T47D (cell line): Measurements from ENCODE around the gene C1orf56.
A peak's percentile ranks its signal among the peaks of the same experiment; 100 is the strongest.

ENCODE experiments used
- DNase-seq, 2 experiments: peaks; one replicate each; pipeline versions ENCODE4 v3.0.0 to v3.0.0-alpha.2; 2011 to 2012; ENCODE audit warnings: low read depth in 1 of 2, low spot score in 1 of 2
- JUND ChIP-seq: IDR thresholded peaks from 2 replicates; pipeline ENCODE4 v1.6.1; 2012; ENCODE audit warnings: low read depth
- in situ Hi-C: cut with HindIII; loops from 2 replicates; pipeline ENCODE4 v1.10.0; 2016; ENCODE audit warnings: low sequenced_read_pairs, low pct_unique_long_range_greater_than_20kb

C1orf56 gene

DNA sequence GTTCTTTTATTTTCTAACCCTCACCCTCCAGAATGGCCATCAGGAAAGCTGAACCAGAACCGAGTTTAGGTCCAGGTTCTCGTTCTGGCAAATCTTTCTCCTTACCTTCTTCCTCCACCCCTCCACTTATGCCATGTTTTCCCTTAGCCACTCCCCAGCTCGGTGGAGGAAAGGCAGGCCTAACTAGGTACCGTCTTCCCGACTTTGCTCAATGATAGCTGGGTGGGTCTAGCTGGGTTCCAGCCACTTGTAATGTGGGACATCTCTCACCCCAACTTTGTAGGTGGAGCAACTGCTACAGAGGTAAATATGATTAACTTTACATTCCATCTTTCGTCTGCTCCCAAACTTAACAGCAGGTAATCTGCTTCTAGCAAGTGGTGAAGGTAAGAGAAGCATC, 10.5 kb upstream of the C1orf56 start:
- in situ Hi-C loops, result no loop called here
- peak; percentile 51 to 62 for DNase-seq

DNA sequence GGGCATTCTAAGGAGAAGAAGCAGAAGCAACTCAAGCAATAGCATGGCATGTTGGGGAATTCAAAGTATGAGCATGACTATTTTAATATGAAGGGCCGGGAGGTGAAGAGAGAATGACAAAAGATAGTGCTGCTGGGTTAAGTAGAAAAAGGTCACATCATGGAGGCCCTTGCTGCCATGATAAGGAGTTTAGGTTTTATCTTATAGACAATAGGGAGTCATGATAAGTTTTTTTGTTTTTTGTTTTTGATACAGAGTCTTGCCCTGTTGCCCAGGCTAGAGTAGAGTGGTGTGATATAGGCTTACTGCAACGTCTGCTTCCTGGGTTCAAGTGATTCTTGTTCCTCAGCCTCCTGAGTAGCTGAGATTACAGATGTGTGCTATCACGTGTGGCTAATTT, 8.0 kb upstream of the C1orf56 start:
- no peak for TF ChIP-seq JUND
- no peak for DNase-seq
- in situ Hi-C loops, result no loop called here

More for the DNA sequence above, 10.5 kb upstream of the C1orf56 start:
- no peak for TF ChIP-seq JUND

DNA sequence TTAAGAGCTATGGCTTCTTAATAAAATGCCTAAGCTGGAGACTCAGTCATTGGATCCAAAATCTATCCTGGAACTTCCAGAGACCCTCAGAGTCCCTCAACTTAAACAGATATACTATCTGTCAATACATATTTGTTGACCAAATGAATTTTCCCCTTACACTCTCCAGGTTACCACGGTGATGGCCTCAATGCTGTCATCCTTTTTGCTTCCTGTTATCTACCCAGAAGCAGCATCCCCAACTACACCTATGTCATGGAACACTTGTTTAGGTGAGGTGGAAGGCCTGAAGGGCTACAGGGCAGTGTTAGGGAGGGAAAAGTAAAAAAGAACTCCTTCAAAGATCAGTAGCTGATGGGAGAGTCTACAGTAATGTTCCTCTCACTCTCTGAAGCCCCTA, 4.4 kb upstream of the C1orf56 start:
- TF ChIP-seq JUND, result no peak
- in situ Hi-C loops, result no loop called here
- DNase-seq, result no peak

DNA sequence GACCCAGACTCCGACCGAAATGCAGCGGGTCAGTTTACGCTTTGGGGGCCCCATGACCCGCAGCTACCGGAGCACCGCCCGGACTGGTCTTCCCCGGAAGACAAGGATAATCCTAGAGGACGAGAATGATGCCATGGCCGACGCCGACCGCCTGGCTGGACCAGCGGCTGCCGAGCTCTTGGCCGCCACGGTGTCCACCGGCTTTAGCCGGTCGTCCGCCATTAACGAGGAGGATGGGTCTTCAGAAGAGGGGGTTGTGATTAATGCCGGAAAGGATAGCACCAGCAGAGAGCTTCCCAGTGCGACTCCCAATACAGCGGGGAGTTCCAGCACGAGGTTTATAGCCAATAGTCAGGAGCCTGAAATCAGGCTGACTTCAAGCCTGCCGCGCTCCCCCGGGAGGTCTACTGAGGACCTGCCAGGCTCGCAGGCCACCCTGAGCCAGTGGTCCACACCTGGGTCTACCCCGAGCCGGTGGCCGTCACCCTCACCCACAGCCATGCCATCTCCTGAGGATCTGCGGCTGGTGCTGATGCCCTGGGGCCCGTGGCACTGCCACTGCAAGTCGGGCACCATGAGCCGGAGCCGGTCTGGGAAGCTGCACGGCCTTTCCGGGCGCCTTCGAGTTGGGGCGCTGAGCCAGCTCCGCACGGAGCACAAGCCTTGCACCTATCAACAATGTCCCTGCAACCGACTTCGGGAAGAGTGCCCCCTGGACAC, 534 bp downstream of the C1orf56 start:
- in situ Hi-C loops, result no loop called here
- peak; percentile 76 to 82 for DNase-seq
- TF ChIP-seq JUND, result no peak

DNA sequence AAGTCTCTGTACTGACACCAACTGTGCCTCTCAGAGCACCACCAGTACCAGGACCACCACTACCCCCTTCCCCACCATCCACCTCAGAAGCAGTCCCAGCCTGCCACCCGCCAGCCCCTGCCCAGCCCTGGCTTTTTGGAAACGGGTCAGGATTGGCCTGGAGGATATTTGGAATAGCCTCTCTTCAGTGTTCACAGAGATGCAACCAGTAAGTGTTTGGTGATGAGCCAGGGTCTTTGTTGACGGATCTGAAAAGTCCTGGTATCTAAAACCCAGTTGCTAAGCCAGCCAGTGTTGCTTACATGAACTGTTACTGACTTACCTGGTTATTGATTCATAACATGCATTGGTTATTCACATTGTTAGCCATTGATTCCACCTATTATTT, 1.1 kb downstream of the C1orf56 start:
- in situ Hi-C loops, result no loop called here
- TF ChIP-seq JUND, result no peak
- DNase-seq, result no peak

DNA sequence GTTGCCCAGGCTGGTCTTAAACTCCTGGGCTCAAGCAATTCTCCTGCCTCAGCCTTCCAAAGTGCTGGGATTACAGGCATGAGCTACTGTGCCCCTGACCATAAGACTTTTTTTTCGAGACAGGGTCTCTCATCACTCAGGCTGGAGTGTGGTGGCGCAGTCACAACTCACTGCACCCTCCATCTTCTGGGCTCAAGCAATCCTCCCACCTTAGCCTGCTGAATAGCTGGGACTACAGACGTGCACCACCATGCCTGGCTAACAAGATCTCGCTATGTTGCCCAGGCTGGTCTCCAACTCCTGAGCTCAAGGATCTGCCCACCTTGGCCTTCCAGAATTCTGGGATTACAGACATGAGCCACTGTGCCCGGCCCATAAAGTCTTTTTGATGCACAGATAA, 1.9 kb downstream of the C1orf56 start:
- DNase-seq, result no peak
- in situ Hi-C loops, result no loop called here
- no peak; the same call in 1 of the 2 replicates for TF ChIP-seq JUND

DNA sequence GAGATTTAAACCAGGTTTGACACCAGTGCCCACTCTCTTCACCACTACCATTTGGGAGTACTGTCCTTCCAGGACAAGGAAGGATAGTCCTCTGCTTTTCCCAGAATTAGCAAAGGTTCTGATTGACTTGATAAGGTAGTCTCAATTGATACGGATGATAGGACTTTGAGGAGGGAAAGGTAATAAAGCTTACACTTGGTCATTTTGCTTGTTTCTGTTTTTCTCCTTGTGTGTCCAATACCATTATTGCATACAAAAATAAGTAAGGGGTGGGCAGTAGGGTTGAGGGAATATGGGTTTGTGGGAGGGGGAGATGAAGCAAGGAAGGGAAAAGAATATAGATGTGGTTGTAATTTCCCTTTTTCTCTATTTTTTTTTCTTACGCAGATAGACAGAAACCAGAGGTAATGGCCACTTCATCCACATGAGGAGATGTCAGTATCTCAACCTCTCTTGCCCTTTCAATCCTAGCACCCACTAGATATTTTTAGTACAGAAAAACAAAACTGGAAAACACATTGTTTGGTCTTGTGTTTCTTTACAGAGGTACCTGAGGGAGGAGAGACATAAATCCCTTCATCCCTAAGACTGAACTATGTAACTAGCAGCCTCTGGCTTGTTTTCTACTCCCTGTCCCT, 2.6 kb downstream of the C1orf56 start:
- in situ Hi-C loops, result no loop called here
- DNase-seq, result no peak

DNA sequence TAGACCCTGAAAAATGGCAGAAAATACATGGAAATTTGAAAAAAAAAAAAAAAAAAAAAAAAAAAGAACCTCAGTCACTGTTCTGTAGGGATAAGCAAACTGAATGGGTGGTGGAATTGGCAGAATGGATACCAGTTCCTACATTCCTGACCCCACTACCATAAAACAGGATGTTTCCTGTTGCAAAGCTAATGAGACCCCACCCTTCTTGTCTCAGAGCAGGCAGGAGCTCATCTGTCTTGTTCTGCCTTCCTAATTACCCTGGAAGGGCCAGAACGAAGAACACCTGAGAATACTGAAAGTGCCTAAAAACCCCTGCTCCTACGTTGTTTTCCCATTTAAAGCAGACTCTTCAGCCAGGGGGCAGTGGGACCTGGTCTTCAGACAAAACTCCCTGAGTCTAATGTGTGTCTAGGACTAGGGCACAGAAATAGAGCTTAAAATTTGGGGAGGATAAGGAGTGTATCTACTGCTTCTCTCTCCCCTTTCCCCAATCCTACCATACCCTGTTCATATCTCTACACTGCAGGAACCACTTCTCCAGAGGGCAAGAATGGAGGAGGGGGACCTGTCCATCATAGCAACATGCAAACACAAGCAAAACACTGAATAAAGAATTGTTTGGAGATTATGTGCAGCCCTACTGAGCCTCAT, 3.9 kb downstream of the C1orf56 start:
- in situ Hi-C loops, result no loop called here
- TF ChIP-seq JUND, result no peak

More for the DNA sequence above, 2.6 kb downstream of the C1orf56 start:
- TF ChIP-seq JUND, result no peak; the same call in 1 of the 2 replicates

DNA sequence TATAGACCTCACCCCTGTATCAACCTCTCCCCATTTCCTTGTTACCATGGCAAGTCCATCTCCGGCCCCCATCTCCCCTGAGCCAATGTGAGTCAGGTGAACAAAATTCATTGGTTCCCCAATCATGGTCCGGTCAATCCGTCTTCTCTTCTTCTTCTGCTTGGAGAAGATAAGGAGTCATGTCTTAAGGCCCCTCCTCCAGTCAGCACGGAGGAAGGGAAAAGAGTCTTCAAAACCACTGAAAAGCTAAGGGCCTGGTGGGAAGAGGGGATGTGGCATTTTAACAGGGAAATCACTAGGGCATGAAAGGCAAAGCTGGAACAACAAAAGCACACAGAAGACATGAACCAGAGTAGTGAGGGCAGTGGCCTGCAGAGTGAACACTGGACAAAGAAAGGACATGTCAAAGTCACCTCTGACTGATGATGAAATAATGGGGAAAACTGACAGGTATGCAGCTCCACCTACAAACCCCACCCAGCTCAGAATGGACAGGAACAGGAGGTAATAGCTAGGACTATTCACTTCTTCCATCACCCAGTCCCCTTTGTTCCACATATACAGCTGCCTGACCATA, 7.5 kb downstream of the C1orf56 start:
- DNase-seq, result no peak
- no peak for TF ChIP-seq JUND
- in situ Hi-C loops, result no loop called here

More for the DNA sequence above, 3.9 kb downstream of the C1orf56 start:
- DNase-seq, result no peak

DNA sequence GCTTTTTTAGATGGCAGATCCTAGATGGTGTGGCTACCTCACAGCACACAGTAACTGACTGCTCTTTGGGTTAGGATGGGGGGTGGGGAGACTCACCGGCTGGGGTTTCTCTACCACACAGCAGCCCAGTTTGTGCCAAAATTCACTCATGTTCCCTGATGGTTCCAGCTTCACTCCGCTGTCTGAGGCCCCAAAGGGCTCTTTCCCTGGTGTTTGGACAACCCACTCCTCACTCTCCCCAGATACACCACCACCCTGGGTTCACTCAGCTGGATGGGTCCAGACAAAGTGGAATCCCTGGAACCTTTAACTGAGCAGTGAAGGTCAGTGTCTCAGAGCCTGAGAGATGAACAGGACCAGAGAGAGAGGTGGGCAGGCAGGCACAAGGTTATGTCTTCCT, 8.0 kb downstream of the C1orf56 start:
- DNase-seq, result no peak
- TF ChIP-seq JUND, result no peak
- in situ Hi-C loops, result no loop called here

DNA sequence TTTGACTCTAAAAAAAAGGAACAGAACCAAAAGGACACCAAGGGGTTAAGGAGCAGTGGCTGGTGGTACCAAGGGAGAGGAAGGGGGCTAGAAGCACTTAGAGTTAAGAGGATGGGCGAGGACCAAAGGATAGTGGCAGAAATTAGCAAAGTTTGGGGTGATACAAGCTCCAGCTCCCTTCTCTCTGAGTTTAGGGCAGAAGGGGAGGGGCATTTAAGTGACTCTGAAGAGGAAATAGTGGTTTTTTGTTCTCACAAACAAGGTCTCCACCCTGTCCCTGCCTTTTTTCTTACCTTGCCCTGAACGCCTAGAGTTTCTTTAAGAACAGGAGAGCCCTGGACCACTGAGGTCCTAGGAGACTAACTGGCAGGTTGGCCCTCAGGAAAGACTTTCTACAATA, 8.6 kb downstream of the C1orf56 start:
- no peak for DNase-seq
- in situ Hi-C loops, result no loop called here
- no peak for TF ChIP-seq JUND

DNA sequence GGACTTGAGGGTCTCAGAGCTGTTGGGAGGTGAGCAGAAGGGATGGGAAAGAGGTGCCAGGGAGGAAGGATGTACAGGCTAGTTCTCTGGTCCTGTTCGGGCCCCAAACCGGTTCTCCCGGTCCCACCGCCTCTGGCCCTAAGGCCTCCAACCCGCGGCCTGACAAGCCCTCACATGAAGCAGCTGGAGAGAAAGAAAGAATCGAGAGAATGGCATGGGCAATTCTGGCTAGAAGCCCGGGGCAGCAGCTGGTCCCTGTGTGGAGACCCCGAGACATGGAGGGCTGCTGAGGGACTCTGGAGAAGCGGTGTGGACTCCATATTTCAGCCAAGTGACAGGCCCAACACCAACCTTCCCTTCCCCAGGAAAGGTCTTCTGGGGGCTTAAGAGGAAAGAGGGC, 11.1 kb downstream of the C1orf56 start:
- peak; percentile 75 to 96 for DNase-seq
- TF ChIP-seq JUND, result no peak

More for the DNA sequence above, 11.1 kb downstream of the C1orf56 start:
- in situ Hi-C loops, result no loop called here
